ENCODE data around the gene DAGLB.
"Not testable (repeated sequence)": the region's sequence is repeated elsewhere in the genome, so short reads cannot be mapped to it uniquely, and the experiment has no call there.

Gene DAGLB

GRCh38 chr7:6460990-6461584 lies 13.3 kb upstream of the DAGLB start:
- DNase-seq: no peak

GRCh38 chr7:6460303-6460702 lies 12.5 kb upstream of the DAGLB start:
- no peak for DNase-seq

- not testable (repeated sequence) for DNase-seq
Observed at GRCh38 chr7:6458676-6459075, 10.9 kb upstream of the DAGLB start.

- DNase-seq: no peak
Observed at GRCh38 chr7:6453734-6454133, 6.0 kb upstream of the DAGLB start.

GRCh38 chr7:6451224-6451705 lies 3.5 kb upstream of the DAGLB start:
- DNase-seq: no peak

- not testable (repeated sequence) for DNase-seq
Observed at GRCh38 chr7:6450591-6450990, 2.8 kb upstream of the DAGLB start.

- not testable (repeated sequence) for DNase-seq
Observed at GRCh38 chr7:6449884-6450283, 2.1 kb upstream of the DAGLB start.

- no peak for DNase-seq
Observed at GRCh38 chr7:6448943-6449543, 1.3 kb upstream of the DAGLB start.

- peak; percentile 49 for DNase-seq
Observed at GRCh38 chr7:6446838-6447580, 745 bp downstream of the DAGLB start.

GRCh38 chr7:6444516-6445269 lies 3.1 kb downstream of the DAGLB start:
- no peak for DNase-seq

- no peak for DNase-seq
Observed at GRCh38 chr7:6443372-6443941, 4.3 kb downstream of the DAGLB start.

GRCh38 chr7:6442114-6442513 lies 5.6 kb downstream of the DAGLB start:
- DNase-seq: no peak

GRCh38 chr7:6440381-6440780 lies 7.4 kb downstream of the DAGLB start:
- no peak for DNase-seq

- DNase-seq: no peak
Observed at GRCh38 chr7:6438427-6438826, 9.3 kb downstream of the DAGLB start.

GRCh38 chr7:6437251-6437650 lies 10.5 kb downstream of the DAGLB start:
- DNase-seq: no peak

GRCh38 chr7:6436385-6436685 lies 11.4 kb downstream of the DAGLB start:
- no peak for DNase-seq

GRCh38 chr7:6435486-6436384 lies 12.0 kb downstream of the DAGLB start:
- peak; percentile 45 for DNase-seq

- no peak for DNase-seq
Observed at GRCh38 chr7:6433784-6434615, 13.8 kb downstream of the DAGLB start.

GRCh38 chr7:6432781-6433180 lies 15.0 kb downstream of the DAGLB start:
- DNase-seq: no peak

GRCh38 chr7:6430974-6431373 lies 16.8 kb downstream of the DAGLB start:
- DNase-seq: no peak

- no peak for DNase-seq
Observed at GRCh38 chr7:6430271-6430940, 17.3 kb downstream of the DAGLB start.

All from NCI-H446 treated with DMSO at 0.1 percent for 48 hours (cell line).